K562 (cell line): ENCODE results near the gene TMA16. TPM values are rescaled to one million over a fixed set of nuclear protein-coding genes. Genes with fewer than 3 reads are reported as not detected.

Source experiments
- BCOR ChIP-seq: fragments of 450-650 bp; IDR thresholded peaks from 2 replicates; pipeline ENCODE4 v1.6.1; 2016
- BRF1 ChIP-seq: IDR thresholded peaks from 3 replicates; pipeline ENCODE4 v1.6.1; 2011; ENCODE audit warnings: borderline replicate concordance, mild to moderate bottlenecking; ENCODE audit not compliant: insufficient read length; ENCODE audit errors: extremely low read depth
- EHMT2 ChIP-seq: fragments of 450-650 bp; IDR thresholded peaks from 2 replicates; pipeline ENCODE4 v1.6.1; 2018; ENCODE audit warnings: antibody characterized with exemption
- EZH2 ChIP-seq: IDR thresholded peaks from 2 replicates; pipeline ENCODE4 v1.6.1; 2012; ENCODE audit warnings: low read depth, mild to moderate bottlenecking, inconsistent platforms, low read length, borderline replicate concordance
- ILK ChIP-seq: fragments of 450-650 bp; IDR thresholded peaks from 2 replicates; pipeline ENCODE4 v1.6.1; 2016; ENCODE audit warnings: missing genetic modification characterization, low read depth, mild to moderate bottlenecking, missing compliant biosample characterization, moderate library complexity, borderline replicate concordance
- NR2C2 ChIP-seq, 2 experiments: fragments of 200-800 bp in 1 of 2; sonication (Bioruptor generic) in 1 of 2; sonication (generic) in 1 of 2; formaldehyde crosslinking in 1 of 2; IDR thresholded peaks; 2 replicates each; pipeline versions ENCODE4 v1.6.1 to v1.8.0; 2016 to 2022; ENCODE audit warnings: mild to moderate bottlenecking in 1 of 2, missing compliant biosample characterization in 1 of 2, missing genetic modification characterization in 1 of 2, missing genetic modification reagents in 1 of 2
- PHTF2 ChIP-seq: fragments of 250-450 bp; sonication (Bioruptor Pico); IDR thresholded peaks from 2 replicates; pipeline ENCODE4 v1.5.0; 2021; ENCODE audit warnings: mild to moderate bottlenecking
- POLR2A ChIP-seq: fragments of 450-650 bp; conservative IDR thresholded peaks from 2 replicates; pipeline ENCODE4 v1.6.1; 2016
- RAD21 ChIP-seq, 2 experiments: fragments of 250-450 bp in 1 of 2; fragments of 450-650 bp in 1 of 2; sonication (Bioruptor Pico) in 1 of 2; formaldehyde crosslinking in 1 of 2; IDR thresholded peaks in 1 of 2; conservative IDR thresholded peaks in 1 of 2; 2 replicates each; pipeline versions ENCODE4 v1.4.0 to v1.8.0; 2020 to 2022; ENCODE audit warnings: mild to moderate bottlenecking in 2 of 2, moderate library complexity in 1 of 2
- SMC3 ChIP-seq: conservative IDR thresholded peaks from 2 replicates; pipeline ENCODE4 v1.6.1; 2011; ENCODE audit warnings: low read depth, low read length, improper control_type of control experiment; ENCODE audit not compliant: insufficient read depth
- TBP ChIP-seq: optimal IDR thresholded peaks from 2 replicates; pipeline ENCODE3; 2011; ENCODE audit warnings: low read depth, low read length, improper control_type of control experiment
- ZNF436 ChIP-seq: fragments of 250-450, 450-650 bp; sonication (Bioruptor Pico); formaldehyde crosslinking; IDR thresholded peaks from 2 replicates; pipeline ENCODE4 v1.7.0; 2020; ENCODE audit warnings: mild to moderate bottlenecking
- ZNF785 ChIP-seq: fragments of 250-450 bp; sonication (Bioruptor Pico); IDR thresholded peaks from 2 replicates; pipeline ENCODE4 v1.4.0; 2020; ENCODE audit warnings: mild to moderate bottlenecking
- polyA plus RNA-seq, 8 experiments: library from polyadenylated mRNA; depleted of rRNA in 4 of 8; stranded (reverse) in 5 of 8; unstranded in 3 of 8; fragments of >200 nt; fragmentation: Nextera tagmentation in 2 of 8; fragmentation: Illumina TruSeq in 1 of 8; extraction: Ambion mirVana in 2 of 8; extraction: Trizol in 1 of 8; gene quantifications; 2 replicates each; pipeline versions ENCODE4 v1.2.1 to v1.2.3, GENCODE V29; 2011 to 2014; ENCODE audit warnings: inconsistent platforms in 1 of 8, missing spikeins in 1 of 8
- total RNA-seq, 7 experiments: library from RNA; depleted of rRNA in 6 of 7; stranded (reverse); fragments of >200 nt in 6 of 7; fragmentation: Illumina TruSeq in 2 of 7; extraction: Trizol in 2 of 7; gene quantifications; 2 replicates each; pipeline versions ENCODE4 v1.2.1 to v1.2.3, GENCODE V29; 2011 to 2021; ENCODE audit warnings: low replicate concordance in 1 of 7
- TF ChIP-seq, protein P1 (sequence below), 2 experiments: fragments of 150-350 bp in 1 of 2; IDR thresholded peaks; 2 replicates each; pipeline ENCODE4 v1.6.1; 2012 to 2016; ENCODE audit warnings: low read depth in 2 of 2, low read length in 2 of 2, mild to moderate bottlenecking in 1 of 2, moderate library complexity in 1 of 2
- TF ChIP-seq, protein P2 (sequence below), 3 experiments: fragments of 200-800 bp in 1 of 3; sonication (Bioruptor generic) in 1 of 3; sonication (generic) in 1 of 3; formaldehyde crosslinking in 1 of 3; IDR thresholded peaks; 2 replicates each; pipeline versions ENCODE4 v1.6.1 to v1.8.0; 2016 to 2022; ENCODE audit warnings: mild to moderate bottlenecking in 2 of 3, missing compliant biosample characterization in 2 of 3, missing genetic modification characterization in 2 of 3, missing genetic modification reagents in 1 of 3
- TF ChIP-seq, protein P3 (sequence below): fragments of 450-650 bp; IDR thresholded peaks from 2 replicates; pipeline ENCODE4 v1.6.1; 2018; ENCODE audit warnings: mild to moderate bottlenecking, low read depth; ENCODE audit not compliant: partially characterized antibody
- TF ChIP-seq, protein P4 (sequence below): fragments of 250-450 bp; sonication (Bioruptor Pico); IDR thresholded peaks from 2 replicates; pipeline ENCODE4 v1.8.0; 2022; ENCODE audit warnings: moderate library complexity, mild to moderate bottlenecking, inconsistent platforms

The TMA16 gene
- total and polyA plus RNA-seq, 9 of the 15 experiments (the other 6 are each of a cell fraction or from before 2014, with no cell fraction given): 27.7 to 74.8 (median 66.6) TPM

DNA sequence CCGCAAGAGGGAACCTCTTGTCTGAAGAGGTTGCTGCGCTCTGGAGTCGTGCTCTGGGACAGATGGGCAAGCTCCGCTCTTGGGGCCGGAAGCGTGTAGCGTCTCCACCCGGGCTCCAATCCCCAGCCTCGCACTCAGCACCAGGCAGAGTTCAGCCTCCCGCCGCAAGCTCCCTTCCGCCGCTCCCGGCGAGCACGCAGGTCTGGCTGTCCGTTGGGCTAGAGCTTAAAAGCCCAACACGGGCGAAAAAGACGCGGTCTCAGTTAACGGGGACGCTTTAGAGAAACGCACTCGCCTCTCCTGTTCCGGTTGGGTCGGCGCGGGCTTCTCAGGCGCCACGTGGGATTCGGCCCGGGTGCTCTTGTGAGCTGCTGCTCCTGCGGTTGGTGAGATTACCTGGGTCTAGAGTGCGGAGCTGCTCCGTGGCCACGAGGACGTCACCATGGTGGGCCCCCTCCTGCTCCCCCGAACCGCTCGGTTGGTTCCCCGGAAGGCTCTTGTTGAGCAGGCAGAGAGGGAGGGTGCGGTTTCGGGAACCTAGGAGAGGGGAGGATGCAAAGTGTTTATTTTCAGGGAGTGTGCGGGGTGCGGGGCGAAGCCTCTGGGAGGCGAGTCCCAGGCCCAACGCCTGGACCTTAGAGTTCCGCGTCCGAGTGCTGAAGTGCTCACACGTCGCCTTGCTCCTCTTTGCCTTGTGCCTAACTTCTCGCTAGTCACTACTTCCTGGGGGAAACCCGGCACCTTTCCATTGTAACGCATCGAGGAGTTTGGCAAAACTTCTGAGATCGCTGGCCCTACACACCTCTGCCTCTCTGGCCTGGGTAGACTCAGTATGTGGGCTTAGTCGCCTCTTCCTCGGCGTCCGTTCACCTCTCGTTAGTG, at the start of gene TMA16 (continued):
- TF ChIP-seq NR2C2 (CRISPR knock-in tag; IDR thresholded peaks at IDR 0.05) (peak; percentile 64; the same call in 1 of the 2 replicates), NR2C2 (tag; IDR thresholded peaks at IDR 0.05) (peak; percentile 59), BCOR (0 out of 2 replicates have a peak, but pooled peaks have one; percentile 4), RAD21 (CRISPR knock-in tag; conservative IDR thresholded peaks at IDR 0.05 in 1 of 2, IDR thresholded peaks at IDR 0.05 in 1 of 2) (no peak), ZNF436 (CRISPR knock-in tag) (no peak), ILK (no peak), EZH2 (no peak), PHTF2 (CRISPR knock-in tag) (no peak), SMC3 (no peak), POLR2A (peak; percentile 93), TBP (peak; percentile 97), ZNF785 (CRISPR knock-in tag) (no peak), EHMT2 (no peak), BRF1 (no peak)
- TF ChIP-seq, protein P1, sequence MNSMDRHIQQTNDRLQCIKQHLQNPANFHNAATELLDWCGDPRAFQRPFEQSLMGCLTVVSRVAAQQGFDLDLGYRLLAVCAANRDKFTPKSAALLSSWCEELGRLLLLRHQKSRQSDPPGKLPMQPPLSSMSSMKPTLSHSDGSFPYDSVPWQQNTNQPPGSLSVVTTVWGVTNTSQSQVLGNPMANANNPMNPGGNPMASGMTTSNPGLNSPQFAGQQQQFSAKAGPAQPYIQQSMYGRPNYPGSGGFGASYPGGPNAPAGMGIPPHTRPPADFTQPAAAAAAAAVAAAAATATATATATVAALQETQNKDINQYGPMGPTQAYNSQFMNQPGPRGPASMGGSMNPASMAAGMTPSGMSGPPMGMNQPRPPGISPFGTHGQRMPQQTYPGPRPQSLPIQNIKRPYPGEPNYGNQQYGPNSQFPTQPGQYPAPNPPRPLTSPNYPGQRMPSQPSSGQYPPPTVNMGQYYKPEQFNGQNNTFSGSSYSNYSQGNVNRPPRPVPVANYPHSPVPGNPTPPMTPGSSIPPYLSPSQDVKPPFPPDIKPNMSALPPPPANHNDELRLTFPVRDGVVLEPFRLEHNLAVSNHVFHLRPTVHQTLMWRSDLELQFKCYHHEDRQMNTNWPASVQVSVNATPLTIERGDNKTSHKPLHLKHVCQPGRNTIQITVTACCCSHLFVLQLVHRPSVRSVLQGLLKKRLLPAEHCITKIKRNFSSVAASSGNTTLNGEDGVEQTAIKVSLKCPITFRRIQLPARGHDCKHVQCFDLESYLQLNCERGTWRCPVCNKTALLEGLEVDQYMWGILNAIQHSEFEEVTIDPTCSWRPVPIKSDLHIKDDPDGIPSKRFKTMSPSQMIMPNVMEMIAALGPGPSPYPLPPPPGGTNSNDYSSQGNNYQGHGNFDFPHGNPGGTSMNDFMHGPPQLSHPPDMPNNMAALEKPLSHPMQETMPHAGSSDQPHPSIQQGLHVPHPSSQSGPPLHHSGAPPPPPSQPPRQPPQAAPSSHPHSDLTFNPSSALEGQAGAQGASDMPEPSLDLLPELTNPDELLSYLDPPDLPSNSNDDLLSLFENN (IDR thresholded peaks at IDR 0.05; ENCODE audit: low read depth in 2 of 2, low read length in 2 of 2): no peak
- TF ChIP-seq, protein P2, sequence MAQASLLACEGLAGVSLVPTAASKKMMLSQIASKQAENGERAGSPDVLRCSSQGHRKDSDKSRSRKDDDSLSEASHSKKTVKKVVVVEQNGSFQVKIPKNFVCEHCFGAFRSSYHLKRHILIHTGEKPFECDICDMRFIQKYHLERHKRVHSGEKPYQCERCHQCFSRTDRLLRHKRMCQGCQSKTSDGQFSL (CRISPR knock-in tag; IDR thresholded peaks at IDR 0.05): no peak
- TF ChIP-seq, protein P2 (tag; IDR thresholded peaks at IDR 0.05): no peak; a peak in 1 of 4 replicates
- TF ChIP-seq, protein P3, sequence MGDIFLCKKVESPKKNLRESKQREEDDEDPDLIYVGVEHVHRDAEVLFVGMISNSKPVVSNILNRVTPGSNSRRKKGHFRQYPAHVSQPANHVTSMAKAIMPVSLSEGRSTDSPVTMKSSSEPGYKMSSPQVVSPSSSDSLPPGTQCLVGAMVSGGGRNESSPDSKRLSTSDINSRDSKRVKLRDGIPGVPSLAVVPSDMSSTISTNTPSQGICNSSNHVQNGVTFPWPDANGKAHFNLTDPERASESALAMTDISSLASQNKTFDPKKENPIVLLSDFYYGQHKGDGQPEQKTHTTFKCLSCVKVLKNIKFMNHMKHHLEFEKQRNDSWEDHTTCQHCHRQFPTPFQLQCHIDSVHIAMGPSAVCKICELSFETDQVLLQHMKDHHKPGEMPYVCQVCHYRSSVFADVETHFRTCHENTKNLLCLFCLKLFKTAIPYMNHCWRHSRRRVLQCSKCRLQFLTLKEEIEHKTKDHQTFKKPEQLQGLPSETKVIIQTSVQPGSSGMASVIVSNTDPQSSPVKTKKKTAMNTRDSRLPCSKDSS: no peak
- TF ChIP-seq, protein P4, sequence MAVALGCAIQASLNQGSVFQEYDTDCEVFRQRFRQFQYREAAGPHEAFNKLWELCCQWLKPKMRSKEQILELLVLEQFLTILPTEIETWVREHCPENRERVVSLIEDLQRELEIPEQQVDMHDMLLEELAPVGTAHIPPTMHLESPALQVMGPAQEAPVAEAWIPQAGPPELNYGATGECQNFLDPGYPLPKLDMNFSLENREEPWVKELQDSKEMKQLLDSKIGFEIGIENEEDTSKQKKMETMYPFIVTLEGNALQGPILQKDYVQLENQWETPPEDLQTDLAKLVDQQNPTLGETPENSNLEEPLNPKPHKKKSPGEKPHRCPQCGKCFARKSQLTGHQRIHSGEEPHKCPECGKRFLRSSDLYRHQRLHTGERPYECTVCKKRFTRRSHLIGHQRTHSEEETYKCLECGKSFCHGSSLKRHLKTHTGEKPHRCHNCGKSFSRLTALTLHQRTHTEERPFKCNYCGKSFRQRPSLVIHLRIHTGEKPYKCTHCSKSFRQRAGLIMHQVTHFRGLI (CRISPR knock-in tag): no peak
